GM19193 (cell line): ENCODE results near the gene RFTN1.

Experiments used
- POLR2A ChIP-seq: IDR thresholded peaks from 4 replicates; pipeline ENCODE4 v1.6.1; 2011; ENCODE audit not compliant: insufficient read depth, insufficient read length; ENCODE audit errors: extremely low read depth

The RFTN1 gene

DNA sequence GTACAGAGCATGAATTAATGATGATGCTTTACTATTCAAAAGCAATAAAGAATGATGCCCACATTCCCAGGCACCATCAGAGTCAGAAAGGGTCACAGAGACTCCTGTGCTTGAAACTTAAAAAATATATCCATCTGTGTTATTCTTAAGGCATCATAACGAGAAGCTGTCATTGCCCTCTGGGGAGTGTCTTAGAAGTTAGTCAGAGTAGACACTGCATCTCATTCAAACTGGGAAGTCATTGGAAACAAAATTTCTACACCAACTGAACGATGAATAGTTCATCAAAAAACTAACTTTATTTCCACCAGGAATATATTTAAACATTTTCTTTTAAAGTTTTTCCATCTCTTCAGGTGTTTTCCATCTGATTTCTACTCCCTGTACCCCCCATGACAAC lies 122.9 kb downstream of the RFTN1 start:
- TF ChIP-seq POLR2A: no peak

- no peak for TF ChIP-seq POLR2A
Observed at GRCh38 chr3:16388850-16389441, 124.6 kb downstream of the RFTN1 start.

- TF ChIP-seq POLR2A: no peak
Observed at GRCh38 chr3:16386561-16386960, 126.9 kb downstream of the RFTN1 start.

GRCh38 chr3:16385151-16385550 lies 128.3 kb downstream of the RFTN1 start:
- no peak for TF ChIP-seq POLR2A

DNA sequence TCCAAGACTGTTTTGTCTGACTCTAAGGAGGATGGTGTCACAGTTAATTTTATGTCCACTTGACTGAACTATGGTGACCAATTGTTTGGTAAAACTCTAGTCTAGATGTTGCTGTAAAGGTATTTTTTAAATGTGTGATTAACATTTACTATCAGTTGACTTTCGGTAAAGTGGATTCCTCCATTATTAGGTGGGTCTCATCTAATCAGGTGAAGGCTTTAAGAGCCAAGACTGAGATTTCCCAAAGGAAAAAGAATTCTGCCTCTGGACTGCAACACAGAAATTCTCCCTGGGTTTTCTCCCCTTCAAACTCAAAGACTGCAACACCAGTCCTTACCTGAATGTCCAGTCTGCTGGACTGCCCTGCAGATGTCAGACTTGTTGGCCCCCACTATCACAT lies 129.6 kb downstream of the RFTN1 start:
- no peak for TF ChIP-seq POLR2A

- TF ChIP-seq POLR2A: no peak
Observed at GRCh38 chr3:16382845-16383244, 130.7 kb downstream of the RFTN1 start.

GRCh38 chr3:16381426-16381825 lies 132.1 kb downstream of the RFTN1 start:
- no peak for TF ChIP-seq POLR2A

DNA sequence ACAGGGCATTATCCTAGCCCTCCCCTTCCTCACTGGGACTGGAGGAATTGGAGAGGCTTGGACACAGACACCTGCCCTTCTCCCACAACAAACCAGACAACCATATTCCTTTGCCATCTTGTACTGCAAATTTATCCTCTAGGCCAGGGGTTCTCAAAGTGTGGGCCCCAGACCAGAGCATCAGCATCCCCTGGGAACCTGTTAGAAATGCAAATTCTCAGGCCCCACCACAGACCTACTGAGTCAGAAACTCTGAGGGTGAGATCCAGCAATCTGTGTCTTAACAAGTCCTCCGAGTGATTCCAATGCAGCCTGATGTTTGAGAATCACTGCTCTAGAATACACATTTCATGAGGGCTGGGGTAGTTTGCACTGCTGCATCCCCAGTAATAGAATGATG lies 133.1 kb downstream of the RFTN1 start:
- TF ChIP-seq POLR2A: no peak

DNA sequence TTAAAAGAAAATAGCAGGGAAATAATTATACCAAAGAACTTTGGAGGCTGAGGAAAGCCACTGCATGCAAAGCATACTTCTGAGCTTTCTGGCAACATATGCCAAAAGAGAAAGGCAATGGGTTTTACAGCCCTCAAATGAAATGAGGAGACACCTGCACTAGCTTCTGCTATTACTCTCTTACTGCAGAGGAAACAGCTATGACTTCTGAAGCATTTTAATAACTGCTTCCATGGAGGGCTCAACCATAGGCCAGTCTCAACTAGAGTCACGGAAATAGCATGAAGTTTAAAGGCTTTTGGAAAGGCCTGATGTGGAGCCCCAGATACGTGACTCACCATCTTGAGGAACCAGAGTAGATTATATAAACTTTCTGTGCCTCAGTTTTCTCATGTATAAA lies 133.7 kb downstream of the RFTN1 start:
- no peak for TF ChIP-seq POLR2A

DNA sequence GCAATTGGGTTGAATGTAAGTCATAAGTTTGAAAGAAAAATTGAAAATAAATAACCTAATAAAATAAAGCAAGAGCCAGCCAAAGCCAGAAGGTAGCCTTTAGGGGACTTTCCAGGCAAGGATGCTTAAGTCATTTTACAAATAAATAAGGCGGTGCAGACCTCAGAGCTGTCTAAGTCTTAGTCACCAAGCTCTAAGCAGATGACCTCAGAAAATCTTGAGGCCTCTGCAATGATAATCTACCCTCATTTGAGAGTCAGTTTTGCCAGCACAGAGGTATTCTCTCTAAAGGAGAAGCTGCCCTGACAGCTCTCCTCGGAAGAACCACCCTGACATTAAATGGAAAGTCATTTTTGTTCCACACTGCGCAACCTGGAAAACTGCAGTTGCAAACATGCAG lies 134.6 kb downstream of the RFTN1 start:
- no peak for TF ChIP-seq POLR2A

- no peak for TF ChIP-seq POLR2A
Observed at GRCh38 chr3:16378415-16378814, 135.1 kb downstream of the RFTN1 start.

DNA sequence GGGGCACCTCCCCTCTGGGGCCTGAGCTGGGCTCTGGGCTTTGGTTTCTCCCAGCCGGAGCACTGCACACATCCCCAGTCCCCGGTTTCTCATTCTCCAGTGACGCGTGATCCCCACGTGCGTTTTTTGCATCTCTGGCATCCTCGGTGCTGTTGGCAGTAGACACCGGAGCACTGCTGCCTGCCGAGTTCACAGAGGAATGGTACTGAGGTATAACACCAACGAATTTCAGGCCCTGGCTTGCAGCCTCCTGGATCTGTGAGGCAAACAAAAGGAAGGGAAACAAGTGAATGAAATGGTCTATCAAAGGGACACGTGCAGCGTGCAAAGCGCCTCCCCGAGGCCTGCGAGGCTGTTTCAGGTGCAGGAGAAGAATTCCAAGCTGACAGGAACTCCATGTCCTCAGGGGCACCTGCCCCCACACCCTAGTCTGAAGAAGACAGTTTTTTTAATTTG lies 135.6 kb downstream of the RFTN1 start:
- no peak for TF ChIP-seq POLR2A

GRCh38 chr3:16377196-16377595 lies 136.3 kb downstream of the RFTN1 start:
- TF ChIP-seq POLR2A: no peak

DNA sequence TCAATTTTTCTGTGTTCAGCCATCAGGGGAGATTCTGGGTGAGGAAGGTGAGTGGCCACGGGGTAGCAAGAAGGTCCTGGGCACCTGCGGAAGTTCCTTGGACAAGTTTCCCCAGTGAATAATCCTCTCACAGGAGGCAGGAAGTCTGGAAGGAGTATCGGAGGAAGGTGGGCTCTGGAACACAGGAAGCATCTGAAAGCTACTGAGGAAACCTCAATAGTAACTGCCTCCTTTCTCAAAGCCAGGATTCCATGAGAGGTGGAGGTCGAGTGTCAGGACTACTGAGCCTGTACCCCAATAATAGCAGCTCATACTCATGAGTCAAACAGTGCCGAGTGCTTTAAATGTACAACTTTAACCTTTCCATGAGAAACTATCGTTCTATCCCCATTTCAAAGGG lies 137.6 kb downstream of the RFTN1 start:
- no peak for TF ChIP-seq POLR2A

DNA sequence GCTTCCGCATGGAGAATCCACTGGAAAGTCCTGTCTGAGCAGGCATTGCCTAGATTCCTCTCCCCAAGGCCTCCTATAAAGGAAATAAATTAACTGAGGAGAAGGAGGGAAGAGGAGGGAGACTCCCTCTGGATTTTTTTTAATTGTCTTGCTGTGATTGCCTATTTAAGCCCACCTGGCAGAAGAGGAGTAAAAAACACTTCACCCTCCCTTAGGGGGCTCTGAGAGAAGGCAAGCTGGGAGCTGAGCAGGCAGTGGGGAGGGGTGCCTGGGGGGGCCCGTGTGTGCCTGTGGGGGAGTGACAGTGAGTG lies 138.6 kb downstream of the RFTN1 start:
- no peak for TF ChIP-seq POLR2A

- no peak for TF ChIP-seq POLR2A
Observed at GRCh38 chr3:16374047-16374934, 139.2 kb downstream of the RFTN1 start.
